HG02759 (cell line): ENCODE data around the gene ARSJ.

Experiments used
- ATAC-seq: cut with Tn5 transposase; IDR thresholded peaks from one replicate; pipeline ENCODE4 v1.9.1; 2021; ENCODE audit warnings: mild to moderate bottlenecking, moderate library complexity; ENCODE audit not compliant: unreplicated experiment

The ARSJ gene

DNA sequence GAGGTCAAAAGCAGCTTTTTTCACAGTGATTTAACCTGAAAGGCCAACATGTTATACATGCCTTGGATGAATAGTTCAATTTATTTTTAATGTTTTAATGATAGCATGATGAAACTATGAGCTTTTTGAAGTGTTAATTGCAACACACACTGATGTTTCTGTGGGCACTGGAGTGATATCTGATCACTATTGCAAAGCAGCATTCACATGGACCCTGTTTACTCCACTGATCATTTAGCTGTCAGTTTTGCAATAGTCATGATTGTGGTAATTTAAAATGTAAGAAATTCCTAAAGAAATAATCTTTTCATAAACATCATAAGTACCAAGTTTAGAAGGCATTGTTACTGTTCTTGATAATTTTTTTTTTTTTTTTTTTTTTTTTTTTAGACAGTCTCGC, 74.1 kb downstream of the ARSJ start:
- ATAC-seq = no peak

DNA sequence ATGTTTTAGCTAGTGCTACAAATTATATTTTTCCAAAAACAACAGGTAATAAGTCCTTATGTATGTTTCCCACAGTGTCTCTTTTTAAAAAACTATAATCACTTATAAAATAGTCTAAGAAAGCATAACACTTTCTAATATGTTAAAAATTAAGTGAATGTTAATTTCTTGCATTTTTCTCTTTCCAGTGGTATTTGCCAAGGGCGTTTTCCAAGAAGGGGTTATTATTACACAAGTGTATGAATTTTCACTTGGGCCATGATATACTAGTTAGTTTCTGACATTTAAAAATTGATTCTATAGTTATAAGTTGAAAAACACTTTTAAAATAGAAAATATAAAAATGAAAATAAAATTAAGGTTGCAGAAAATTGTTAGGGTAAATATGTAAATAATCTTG, 74.6 kb downstream of the ARSJ start:
- no peak for ATAC-seq

DNA sequence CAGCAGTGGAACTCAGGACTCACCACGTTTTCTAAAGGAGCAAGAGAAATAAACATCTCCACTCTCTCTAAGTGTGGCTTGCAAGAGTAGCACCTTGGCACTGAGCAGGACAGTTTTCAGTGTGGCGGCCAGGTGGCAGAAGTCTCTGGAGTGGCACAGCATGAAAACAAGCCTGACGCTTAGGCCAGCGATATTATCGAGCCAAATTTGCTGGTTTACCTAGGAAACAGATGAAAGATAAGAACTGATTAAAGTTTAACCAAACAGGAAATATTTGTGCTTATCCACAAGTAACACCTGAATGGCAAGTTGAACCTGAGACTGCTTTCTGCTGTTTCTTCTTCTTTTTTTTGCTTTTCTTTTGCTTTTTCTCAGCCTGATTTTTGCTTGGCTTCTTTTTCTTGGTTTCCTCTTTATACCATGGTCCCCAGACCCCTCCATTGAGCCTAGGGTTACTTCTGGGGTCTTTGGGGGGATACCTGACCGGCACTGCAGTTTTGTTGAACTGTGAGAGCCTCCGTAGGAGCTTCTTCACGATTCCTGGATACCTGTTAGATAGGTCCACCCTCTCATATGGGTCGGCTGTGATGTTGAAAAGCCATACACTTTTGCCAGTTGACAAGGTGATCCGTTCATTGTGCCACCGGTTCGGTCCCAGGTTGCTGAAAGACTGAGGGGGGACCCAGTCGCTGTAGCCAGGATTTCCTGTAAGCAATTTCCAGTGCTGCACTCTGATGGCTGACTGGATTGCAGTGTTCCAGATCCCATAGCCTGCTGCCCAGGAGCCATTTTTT, 77.3 kb downstream of the ARSJ start:
- peak; percentile 60 for ATAC-seq

DNA sequence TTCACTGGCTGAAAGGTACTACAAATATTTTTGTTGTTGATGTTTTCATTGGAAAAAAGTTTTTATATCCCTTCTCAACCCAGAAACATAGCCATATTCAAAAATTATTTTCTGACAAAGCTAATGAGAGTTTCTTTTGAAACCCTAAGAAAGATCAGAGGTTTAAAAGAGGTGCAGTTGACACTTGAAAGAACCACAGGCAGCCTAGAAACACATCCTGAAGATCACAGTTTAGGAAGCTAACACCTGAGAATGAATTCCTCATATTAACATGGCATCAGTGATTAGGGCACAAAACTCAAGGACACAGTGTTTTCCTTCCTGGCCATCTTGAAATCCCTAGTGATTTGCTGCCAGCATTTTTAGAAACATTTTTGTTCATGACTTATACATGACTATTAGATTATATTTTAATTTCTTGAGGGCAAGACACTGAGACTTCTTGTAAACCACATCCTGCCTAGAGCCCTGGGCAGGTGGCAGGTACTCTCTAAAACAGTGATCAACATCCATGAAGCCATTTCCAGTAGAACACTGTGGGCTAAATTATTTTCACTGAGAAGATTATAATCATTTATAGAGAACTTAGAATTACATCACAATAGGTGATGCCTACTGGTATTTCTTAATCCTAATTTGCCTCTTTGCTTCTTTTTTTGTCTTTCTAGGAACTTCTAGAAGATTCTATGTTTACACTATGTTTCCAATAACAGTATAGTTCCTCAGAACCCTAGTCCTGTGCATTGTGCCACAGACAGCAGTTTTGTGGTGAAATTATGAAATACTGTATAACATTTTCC, 80.0 kb downstream of the ARSJ start:
- peak; percentile 92 for ATAC-seq

DNA sequence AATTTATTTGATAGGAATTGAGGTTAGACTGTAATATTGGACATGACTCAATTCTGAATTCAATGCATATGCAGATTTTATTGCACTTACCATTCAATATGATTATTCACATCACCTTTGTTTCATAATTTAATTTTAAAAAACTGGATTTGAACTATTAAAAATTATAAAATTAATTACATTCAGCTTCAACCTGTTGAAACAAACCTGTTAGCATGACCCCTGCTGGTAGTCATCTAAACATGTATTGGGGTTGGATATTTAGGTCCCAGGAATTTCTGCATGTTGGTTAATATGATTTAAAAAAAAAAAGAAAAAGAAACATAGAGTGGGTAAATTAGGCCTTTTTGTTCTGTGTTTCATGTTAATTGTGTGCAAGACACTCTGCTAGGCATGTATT, 85.9 kb downstream of the ARSJ start:
- ATAC-seq = no peak

DNA sequence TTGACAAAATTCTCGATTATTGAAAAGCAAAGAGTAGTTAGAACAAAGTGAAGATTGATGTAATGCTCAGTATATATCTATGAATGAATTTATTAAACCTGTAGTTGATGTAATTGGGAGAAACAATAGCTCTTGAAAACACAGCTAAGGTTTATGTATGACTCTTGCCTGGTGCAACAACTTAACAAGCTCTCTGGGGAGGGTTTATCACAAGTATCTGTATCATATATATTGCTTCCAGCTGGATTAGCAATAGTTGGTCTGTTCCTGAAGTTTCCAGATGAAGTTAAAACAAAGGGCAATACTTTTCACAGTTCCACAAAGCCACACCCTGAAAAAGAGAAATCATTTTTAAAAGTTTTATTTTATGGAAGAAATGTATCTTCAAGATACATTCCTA, 91.4 kb downstream of the ARSJ start:
- no peak for ATAC-seq

DNA sequence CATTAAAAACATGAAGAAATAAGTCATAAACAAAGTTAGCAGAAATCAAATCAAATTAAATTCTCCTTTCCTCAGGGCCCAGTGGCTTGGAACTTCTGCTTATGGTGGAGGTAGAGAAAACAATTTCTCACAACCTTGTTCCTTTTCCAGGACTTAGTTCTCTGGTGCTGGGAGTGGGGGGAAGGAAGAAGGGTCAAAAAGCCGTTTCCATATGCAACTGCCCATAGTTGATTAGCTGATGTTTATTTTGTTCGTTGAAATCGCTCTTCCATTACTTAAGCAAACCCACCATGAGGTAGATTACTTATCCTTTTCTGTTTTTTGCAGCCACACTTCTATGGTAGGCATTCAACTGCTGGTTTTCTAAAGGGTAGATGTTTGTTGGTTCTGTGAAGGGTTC, 94.2 kb downstream of the ARSJ start:
- no peak for ATAC-seq

DNA sequence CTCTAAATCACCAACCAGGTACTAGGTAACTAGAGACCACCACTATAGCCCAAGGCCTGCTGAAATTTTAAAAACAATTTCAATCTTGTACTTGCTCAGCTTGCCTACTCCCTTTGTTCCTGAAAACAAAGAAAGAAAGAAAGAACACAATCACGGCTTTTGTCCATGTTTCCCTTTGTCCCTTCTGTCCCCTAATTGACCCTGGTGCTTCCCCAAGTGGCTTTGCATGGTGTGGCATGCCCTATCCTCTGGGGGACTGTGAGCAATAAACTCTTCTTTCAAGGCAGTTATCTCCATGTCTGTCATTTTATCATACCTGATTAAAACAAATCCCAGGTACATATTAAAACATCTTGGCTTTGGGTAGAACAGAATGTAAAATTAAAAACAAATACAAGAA, 94.8 kb downstream of the ARSJ start:
- no peak for ATAC-seq

DNA sequence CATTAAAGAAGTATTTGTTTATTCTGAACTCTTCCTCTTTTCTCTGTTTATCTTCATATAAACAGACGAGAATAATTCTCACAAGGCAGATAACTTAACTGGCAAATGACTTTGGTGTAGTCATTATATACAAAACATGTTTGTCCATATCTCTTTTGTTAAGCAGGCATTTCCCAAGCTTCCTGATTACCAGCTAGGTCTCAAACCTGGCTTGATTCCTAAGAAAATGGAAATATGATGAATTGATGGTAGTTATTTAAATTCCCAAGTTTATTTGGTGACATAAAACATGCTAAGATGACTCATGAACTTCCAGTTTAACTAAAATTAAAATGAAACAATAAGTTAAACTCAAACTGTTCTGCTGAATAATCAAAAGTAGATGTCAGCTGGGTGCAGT, 96.8 kb downstream of the ARSJ start:
- ATAC-seq = no peak

DNA sequence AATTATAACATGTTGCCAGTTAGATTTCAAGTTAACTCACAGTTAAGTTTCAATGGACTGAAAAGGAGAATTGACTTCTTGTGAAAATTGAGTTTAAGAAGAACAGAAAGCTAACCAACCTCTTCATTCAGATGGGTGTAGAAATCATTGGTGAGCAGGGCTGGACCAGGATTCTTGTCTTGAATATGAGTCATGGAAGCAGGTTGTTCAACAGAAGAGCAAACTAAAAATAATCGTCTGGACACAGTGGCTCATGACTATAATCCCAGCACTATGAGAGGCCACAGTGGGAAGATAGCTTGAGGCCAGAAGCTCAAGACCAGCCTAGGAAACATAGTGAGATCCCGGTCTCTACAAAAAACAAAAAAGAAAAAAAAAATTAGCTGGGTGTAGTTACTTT, 98.2 kb downstream of the ARSJ start:
- ATAC-seq = no peak

DNA sequence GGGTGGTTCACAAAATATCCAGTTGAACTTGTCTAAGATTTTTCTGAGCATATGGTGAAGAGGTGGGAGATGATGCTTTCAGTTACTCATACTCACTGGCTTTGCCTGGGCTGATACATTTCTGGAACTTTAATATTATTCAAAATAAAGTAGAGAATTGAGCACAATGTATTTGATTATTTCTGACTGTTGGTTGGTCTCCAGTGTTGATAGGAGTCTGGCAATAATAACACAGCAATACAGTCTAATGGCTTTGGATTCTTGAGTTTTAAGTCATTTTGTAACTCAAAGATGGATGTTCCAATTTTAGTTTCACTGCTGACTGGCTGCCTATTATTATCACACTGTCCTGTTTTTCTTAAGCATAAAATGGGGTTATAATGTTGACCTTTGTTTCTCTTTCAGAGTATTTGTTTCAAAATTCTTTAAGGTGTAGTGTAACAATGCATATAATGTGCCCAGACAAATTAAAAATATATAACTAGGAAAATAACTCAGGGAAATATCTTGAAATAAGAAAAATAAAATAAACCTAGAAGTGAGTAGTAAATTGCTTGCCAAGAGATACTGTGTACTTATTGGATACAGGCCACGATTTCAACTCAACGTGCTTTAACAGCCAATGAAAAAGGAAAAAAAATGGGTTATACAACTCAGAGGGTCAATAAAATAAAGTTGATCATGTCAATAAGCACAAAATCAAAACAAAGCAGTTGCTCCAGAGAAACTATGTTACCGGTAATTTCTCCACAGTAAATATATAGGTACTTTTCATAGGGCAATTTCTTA, 99.0 kb downstream of the ARSJ start:
- ATAC-seq = no peak

DNA sequence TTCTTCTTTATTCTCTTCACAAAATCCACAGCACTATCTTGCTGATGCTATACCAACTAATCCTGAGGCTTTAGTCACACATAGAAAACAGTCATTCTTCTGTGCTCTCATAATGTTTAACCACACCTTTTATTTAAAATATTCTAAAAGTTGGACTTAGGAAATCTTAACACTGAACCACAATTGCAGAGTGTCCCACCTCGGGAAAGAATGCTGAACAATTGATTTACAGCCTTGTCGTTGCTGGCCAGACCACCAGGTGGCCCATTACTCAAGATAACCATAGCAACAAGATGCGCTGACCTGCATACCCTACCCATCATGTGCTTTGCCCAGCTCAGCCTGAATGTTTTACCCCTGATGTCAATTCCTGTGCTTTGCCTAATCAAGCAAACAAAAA, 100.8 kb downstream of the ARSJ start:
- no peak for ATAC-seq

DNA sequence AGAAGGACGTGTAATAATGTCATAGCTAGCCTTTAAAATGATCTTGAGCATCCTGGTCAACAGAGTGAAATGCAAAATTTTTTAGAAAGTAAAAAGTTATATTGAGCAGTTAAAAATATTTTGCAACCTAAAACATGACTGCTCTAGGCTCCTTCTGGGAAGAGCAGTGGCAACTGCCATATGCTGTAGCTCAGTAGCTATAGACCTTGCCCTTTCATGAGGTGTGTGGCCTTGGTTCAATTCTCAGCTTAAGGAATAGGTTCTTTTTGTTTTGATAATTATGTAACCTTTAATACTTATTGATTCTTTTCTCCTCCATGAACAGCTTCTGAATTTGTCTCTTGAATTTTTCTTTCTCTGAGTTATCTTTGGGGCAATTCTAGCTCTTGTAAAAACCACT, 105.0 kb downstream of the ARSJ start:
- ATAC-seq = no peak

DNA sequence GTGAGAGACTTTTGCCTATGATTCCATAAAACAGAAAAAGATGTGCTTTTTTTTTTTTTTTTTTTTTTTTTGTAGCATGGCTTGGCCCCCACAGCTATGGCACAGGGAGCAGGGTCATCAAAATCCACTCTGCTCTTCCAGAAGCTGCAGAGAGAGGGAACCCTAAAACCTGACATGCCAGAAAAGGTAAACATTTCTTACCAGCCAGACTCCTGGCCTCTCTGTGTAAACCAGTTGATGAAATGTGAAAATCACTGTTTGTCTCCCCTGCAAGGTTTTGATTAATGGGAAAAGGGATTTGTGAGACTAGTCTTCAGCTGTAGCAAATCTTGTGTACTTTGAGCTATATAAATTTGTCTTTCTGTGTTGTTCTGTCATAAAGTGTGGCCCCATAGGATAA, 105.9 kb downstream of the ARSJ start:
- no peak for ATAC-seq

DNA sequence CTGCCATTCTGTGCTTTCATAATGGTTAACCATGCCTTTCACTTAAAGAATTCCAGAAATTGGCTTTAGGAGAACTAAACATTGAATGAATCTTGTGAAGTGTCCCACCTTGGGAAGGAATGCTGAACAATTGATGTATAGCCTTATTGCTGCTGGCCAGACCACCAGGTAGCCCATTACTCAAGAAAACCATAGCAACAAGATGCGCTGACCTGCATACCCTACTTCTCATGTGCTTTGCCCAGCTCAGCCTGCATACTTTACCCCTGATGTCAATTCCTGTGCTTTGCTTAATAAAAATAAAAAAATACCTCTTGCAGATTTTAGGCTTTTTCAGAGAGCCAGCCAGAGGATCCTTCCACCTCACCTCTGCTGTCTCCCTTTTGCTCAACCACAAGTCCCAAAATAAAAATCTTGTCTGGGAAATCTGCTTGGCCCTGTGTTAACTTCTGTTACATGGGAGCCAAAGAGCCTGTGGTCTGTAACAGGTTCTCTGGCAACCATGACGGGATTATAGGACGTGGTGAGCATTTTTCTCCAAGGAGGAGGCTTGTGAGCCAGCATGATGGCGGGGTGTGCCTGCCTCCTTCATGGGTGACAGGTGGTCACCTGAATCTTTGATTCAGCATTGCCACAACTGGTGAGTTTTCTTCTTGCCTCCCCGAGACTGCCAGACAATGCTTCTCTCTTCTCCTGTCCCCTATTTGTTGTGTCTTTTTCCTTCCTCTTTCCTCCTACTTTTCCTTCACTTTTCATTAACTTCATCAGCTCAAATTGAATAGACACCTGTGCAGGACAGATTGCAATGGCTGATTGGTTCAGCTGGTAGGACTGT, 106.8 kb downstream of the ARSJ start:
- ATAC-seq = no peak

DNA sequence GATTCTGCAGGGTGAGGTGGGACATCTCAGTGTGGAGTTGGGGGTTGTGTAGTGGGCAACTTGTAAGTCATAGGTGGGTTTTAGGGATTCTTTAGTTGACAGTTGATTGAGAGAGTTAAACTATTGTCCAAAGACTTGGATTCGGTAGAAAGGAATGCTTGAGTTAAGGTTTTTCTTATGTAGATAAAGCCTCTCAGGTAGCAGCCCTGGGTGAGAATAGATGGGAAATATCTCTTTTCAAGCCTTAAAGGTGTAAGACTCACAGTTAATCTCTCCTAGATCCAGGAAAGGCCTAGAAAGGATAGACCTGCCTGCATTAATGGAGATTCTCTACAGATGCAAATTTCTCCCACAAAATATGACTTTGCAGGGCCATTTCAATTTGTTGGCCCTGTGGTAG, 108.4 kb downstream of the ARSJ start:
- no peak for ATAC-seq

DNA sequence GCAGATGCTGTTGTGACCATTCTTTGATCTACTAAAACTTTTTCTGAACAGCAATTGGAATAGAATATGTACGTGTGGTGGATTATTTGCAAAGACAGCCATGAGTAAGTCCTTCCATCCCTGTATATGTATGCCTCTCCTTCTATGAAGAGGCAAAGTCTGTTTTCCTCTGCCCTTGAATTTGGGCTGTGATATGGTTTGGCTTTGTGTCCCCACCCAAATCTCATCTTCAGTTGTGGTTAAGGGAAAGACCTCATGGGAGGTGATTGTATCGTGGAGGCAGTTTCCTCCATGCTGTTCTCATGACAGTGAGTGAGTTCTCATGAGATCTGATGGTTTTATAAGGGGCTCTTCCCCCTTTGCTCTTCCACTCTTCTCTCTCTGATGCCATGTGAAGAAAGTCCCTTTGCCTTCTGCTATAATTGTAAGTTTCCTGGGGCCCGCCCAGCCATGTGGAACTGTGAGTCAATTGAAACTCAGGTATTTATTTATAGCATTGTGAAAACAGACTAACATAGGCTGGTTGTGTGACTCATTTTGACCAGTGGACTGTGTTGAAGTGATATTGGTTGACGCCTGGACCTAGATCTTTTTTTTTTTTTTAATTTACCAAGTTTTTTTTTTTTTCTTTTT, 109.6 kb downstream of the ARSJ start:
- peak; percentile 90 for ATAC-seq

DNA sequence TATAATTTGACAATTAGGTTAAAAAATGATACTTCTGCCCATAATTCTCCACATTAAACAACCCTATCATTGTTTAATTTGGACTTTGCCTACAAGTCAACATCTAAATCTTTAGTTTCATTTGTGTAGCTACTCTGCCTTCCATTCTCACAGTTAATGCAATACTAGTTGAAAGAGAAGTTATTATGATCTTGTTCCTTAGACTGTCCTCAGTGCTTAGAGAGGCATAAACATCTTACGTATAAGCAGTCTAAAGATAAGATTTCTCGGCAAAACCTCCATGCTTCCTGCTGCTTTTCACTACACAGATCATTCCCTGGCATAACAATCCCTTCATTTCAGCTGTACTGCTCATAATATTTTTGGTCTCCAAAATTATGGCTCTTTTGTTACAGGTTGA, 112.8 kb downstream of the ARSJ start:
- no peak for ATAC-seq

DNA sequence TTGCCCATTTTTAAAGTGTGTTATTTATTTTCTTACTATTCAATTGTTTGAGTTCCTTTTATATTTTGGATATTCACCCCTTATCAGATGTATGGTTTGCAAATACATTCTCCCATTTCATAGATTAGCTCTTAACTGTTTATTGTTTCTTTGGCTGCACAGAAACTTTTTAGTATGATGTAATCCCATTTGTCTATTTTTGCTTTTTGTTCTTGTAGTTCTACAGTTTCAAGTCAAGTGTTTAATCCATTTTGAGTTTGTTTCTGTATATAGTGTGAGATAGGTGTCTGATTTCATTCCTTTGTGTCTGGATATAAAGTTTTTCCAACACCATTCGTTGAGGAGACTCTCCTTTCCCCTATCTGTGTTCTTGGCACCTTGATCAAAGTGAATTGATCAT, 120.5 kb downstream of the ARSJ start:
- no peak for ATAC-seq

DNA sequence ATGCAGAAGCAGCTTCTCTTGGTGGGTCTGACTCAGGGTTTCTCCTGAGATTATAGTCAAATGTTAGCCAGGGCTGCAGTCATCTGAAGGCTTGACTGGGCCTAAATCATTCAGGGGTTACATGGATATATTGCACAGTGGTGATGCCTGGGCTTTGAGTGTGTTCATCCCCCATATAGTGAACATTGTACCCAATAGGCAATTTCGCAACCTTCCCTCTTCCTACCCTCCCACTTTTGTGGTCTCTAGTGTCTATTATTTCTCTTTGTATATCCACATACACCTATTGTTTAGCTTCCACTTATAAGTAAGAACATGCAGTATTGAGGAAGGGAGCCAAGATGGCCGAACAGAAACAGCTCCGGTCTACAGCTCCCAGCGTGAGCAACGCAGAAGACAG, 127.6 kb downstream of the ARSJ start:
- ATAC-seq = no peak
